Tibial artery (tissue), 4 donors: ENCODE measurements around the gene ADGRV1.

Experiments
- DNase-seq, 2 donors: peaks; one replicate each; pipeline ENCODE4 v3.0.0-alpha.2; 2019
- H3K27ac ChIP-seq, 2 donors: fragments of 200-600 bp; sonication (generic) in 1 of 2; 1 replicate in 1 of 2; 2 replicates in 1 of 2; pipeline ENCODE4 v1.5.1; 2018 to 2019; ENCODE audit warnings: mild to moderate bottlenecking in 1 of 2
- H3K27me3 ChIP-seq, 2 donors: fragments of 200-600 bp; sonication (generic) in 1 of 2; one replicate each; pipeline versions ENCODE4 v1.5.1 to v1.6.0; 2016 to 2019
- H3K36me3 ChIP-seq, 3 donors: fragments of 200-600 bp; sonication (generic) in 2 of 3; one replicate each; pipeline ENCODE4 v1.5.1; 2016 to 2019; ENCODE audit warnings: mild to moderate bottlenecking in 2 of 3
- H3K4me1 ChIP-seq, 4 donors: fragments of 200-600 bp; sonication (generic) in 2 of 4; 1 replicate in 3 of 4; 2 replicates in 1 of 4; pipeline ENCODE4 v1.5.1; 2016 to 2019
- H3K4me3 ChIP-seq, 2 donors: fragments of 200-600 bp; sonication (generic) in 1 of 2; 1 replicate in 1 of 2; 2 replicates in 1 of 2; pipeline ENCODE4 v1.5.1; 2018 to 2019; ENCODE audit warnings: mild to moderate bottlenecking in 2 of 2
- H3K9me3 ChIP-seq, 3 donors: fragments of 200-600 bp; sonication (generic) in 1 of 3; one replicate each; pipeline ENCODE4 v1.5.1; 2016 to 2019
- CTCF ChIP-seq, 2 experiments: fragments of 200-600 bp in 1 of 2; fragments of 450-650 bp in 1 of 2; IDR thresholded peaks; one replicate each; pipeline ENCODE4 v1.5.1; 2017 to 2019; ENCODE audit warnings: antibody characterized with exemption in 2 of 2, mild to moderate bottlenecking in 1 of 2, moderate library complexity in 1 of 2
- intact Hi-C: fragments of 100-400 bp; cut with DNase I; formaldehyde crosslinking; loops from one replicate; pipeline ENCODE4 v1.15.0; 2023; ENCODE audit warnings: low total_unique reads

ADGRV1 gene

GRCh38 chr5:90948969-90949368 lies 390.4 kb downstream of the ADGRV1 start:
- no peak for DNase-seq
- Histone ChIP-seq H3K27ac (no peak overlapping the region), H3K27me3 (no peaks in the 10 kb centered on the region), H3K4me3 (no peak overlapping the region), H3K9me3 (no peaks in the 10 kb centered on the region), H3K36me3 (no peaks in the 10 kb centered on the region), H3K4me1 (no peaks in the 10 kb centered on the region)
- no peak for TF ChIP-seq CTCF (IDR thresholded peaks at IDR 0.05)
- intact Hi-C loops: loop anchor here (5.0 kb wide), 1 partner anchor 1783 kb away; no protein-coding TSS in a partner anchor

GRCh38 chr5:90949469-90950358 lies 391.1 kb downstream of the ADGRV1 start:
- H3K4me3 ChIP-seq: no peak overlapping the region
- no peaks in the 10 kb centered on the region for H3K36me3 ChIP-seq
- H3K9me3 ChIP-seq: no peaks in the 10 kb centered on the region
- TF ChIP-seq CTCF (IDR thresholded peaks at IDR 0.05): no peak
- no peak for DNase-seq
- H3K27me3 ChIP-seq: no peaks in the 10 kb centered on the region
- H3K4me1 ChIP-seq: no peaks in the 10 kb centered on the region
- intact Hi-C loops: loop anchor here (5.0 kb wide), 1 partner anchor 1783 kb away; no protein-coding TSS in a partner anchor
- no peak overlapping the region for H3K27ac ChIP-seq

- Histone ChIP-seq H3K36me3 (no peaks in the 10 kb centered on the region), H3K27ac (no peak overlapping the region), H3K27me3 (no peaks in the 10 kb centered on the region), H3K4me1 (peaks cover 0 to 12% (median 0%) of the 10 kb centered on the region in 4 donors), H3K4me3 (no peak overlapping the region), H3K9me3 (no peaks in the 10 kb centered on the region)
- TF ChIP-seq CTCF (IDR thresholded peaks at IDR 0.05): no peak
- DNase-seq: no peak
- intact Hi-C loops: no loop called here
Observed at GRCh38 chr5:90955001-90955635, 396.5 kb downstream of the ADGRV1 start.

GRCh38 chr5:90956511-90957097 lies 398.0 kb downstream of the ADGRV1 start:
- TF ChIP-seq CTCF (IDR thresholded peaks at IDR 0.05): no peak
- Histone ChIP-seq H3K4me1 (peaks cover 0 to 12% (median 0%) of the 10 kb centered on the region in 4 donors), H3K9me3 (no peaks in the 10 kb centered on the region), H3K4me3 (no peak overlapping the region), H3K27me3 (no peaks in the 10 kb centered on the region), H3K27ac (no peak overlapping the region), H3K36me3 (no peaks in the 10 kb centered on the region)
- intact Hi-C loops: no loop called here
- no peak for DNase-seq

GRCh38 chr5:90957906-90958305 lies 399.3 kb downstream of the ADGRV1 start:
- no peak for TF ChIP-seq CTCF (IDR thresholded peaks at IDR 0.05)

More at GRCh38 chr5:90957906-90958305, 399.3 kb downstream of the ADGRV1 start:
- Histone ChIP-seq H3K27ac (no peak overlapping the region), H3K9me3 (no peaks in the 10 kb centered on the region), H3K27me3 (no peaks in the 10 kb centered on the region), H3K4me3 (no peak overlapping the region), H3K4me1 (peaks cover 0 to 12% (median 0%) of the 10 kb centered on the region in 4 donors), H3K36me3 (no peaks in the 10 kb centered on the region)
- no peak for DNase-seq
- intact Hi-C loops: no loop called here
